ENCODE measurements around the gene RND1. TPM values are rescaled to one million over a fixed set of nuclear protein-coding genes. Genes with fewer than 3 reads are reported as not detected.
A peak's percentile ranks its signal among the peaks of the same experiment; 100 is the strongest.

The RND1 gene
- total and polyA plus RNA-seq, 2 of the 8 experiments (the other 6 are each of a cell fraction or from before 2014, with no cell fraction given), result 15.8 to 17.1 TPM

DNA sequence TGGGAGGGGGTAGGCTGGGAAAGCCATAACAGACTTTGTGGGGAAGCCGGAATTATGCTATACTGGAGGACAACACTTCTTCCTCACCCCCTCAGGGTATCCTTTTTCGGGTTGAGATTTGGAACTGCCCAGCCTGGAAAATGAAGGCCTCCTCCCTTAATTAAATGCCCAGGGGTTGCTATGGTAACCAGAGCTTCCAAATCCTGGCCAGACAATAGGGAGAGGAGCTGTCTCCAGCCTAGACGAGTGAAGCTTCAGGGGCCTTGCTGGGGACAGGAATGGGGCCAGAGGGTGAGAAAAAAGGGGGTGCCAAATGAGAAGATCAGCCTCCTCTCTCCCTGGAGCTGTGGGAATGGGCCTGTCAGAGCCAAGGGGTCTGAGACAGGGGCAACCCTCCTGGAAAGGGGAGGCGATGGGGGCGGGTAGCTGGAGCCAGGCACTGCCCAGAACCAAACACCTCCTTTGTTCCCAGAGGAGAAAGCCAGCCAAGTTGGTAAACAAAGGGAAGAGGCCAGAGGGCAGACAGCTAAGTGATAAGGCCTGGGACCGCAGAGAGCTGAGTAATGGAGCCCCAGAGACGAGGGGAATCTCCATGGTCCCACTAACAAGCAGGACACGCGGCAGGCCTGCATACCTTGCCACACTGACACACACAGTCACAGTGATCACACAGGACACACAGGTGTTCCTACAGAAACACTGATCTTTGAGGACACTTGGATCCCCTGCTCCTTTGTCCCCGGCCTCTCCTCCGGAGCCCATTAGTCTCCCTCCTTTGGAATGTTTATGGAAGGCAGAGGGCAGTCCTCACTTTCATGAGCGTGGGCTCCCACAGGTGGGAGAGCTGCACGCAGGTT, 17.9 kb upstream of the RND1 start (continued):
- TF ChIP-seq RAD21 (IDR thresholded peaks at IDR 0.05 in 1 of 2, conservative IDR thresholded peaks at IDR 0.05 in 1 of 2; ENCODE audit: low read depth in 2 of 2, low read length in 2 of 2), result no peak
- 0 out of 2 replicates have a peak, but pooled peaks have one; percentile 29 for TF ChIP-seq SP1 (IDR thresholded peaks at IDR 0.05; ENCODE audit: low read depth, low read length)
- TF ChIP-seq, protein P1, sequence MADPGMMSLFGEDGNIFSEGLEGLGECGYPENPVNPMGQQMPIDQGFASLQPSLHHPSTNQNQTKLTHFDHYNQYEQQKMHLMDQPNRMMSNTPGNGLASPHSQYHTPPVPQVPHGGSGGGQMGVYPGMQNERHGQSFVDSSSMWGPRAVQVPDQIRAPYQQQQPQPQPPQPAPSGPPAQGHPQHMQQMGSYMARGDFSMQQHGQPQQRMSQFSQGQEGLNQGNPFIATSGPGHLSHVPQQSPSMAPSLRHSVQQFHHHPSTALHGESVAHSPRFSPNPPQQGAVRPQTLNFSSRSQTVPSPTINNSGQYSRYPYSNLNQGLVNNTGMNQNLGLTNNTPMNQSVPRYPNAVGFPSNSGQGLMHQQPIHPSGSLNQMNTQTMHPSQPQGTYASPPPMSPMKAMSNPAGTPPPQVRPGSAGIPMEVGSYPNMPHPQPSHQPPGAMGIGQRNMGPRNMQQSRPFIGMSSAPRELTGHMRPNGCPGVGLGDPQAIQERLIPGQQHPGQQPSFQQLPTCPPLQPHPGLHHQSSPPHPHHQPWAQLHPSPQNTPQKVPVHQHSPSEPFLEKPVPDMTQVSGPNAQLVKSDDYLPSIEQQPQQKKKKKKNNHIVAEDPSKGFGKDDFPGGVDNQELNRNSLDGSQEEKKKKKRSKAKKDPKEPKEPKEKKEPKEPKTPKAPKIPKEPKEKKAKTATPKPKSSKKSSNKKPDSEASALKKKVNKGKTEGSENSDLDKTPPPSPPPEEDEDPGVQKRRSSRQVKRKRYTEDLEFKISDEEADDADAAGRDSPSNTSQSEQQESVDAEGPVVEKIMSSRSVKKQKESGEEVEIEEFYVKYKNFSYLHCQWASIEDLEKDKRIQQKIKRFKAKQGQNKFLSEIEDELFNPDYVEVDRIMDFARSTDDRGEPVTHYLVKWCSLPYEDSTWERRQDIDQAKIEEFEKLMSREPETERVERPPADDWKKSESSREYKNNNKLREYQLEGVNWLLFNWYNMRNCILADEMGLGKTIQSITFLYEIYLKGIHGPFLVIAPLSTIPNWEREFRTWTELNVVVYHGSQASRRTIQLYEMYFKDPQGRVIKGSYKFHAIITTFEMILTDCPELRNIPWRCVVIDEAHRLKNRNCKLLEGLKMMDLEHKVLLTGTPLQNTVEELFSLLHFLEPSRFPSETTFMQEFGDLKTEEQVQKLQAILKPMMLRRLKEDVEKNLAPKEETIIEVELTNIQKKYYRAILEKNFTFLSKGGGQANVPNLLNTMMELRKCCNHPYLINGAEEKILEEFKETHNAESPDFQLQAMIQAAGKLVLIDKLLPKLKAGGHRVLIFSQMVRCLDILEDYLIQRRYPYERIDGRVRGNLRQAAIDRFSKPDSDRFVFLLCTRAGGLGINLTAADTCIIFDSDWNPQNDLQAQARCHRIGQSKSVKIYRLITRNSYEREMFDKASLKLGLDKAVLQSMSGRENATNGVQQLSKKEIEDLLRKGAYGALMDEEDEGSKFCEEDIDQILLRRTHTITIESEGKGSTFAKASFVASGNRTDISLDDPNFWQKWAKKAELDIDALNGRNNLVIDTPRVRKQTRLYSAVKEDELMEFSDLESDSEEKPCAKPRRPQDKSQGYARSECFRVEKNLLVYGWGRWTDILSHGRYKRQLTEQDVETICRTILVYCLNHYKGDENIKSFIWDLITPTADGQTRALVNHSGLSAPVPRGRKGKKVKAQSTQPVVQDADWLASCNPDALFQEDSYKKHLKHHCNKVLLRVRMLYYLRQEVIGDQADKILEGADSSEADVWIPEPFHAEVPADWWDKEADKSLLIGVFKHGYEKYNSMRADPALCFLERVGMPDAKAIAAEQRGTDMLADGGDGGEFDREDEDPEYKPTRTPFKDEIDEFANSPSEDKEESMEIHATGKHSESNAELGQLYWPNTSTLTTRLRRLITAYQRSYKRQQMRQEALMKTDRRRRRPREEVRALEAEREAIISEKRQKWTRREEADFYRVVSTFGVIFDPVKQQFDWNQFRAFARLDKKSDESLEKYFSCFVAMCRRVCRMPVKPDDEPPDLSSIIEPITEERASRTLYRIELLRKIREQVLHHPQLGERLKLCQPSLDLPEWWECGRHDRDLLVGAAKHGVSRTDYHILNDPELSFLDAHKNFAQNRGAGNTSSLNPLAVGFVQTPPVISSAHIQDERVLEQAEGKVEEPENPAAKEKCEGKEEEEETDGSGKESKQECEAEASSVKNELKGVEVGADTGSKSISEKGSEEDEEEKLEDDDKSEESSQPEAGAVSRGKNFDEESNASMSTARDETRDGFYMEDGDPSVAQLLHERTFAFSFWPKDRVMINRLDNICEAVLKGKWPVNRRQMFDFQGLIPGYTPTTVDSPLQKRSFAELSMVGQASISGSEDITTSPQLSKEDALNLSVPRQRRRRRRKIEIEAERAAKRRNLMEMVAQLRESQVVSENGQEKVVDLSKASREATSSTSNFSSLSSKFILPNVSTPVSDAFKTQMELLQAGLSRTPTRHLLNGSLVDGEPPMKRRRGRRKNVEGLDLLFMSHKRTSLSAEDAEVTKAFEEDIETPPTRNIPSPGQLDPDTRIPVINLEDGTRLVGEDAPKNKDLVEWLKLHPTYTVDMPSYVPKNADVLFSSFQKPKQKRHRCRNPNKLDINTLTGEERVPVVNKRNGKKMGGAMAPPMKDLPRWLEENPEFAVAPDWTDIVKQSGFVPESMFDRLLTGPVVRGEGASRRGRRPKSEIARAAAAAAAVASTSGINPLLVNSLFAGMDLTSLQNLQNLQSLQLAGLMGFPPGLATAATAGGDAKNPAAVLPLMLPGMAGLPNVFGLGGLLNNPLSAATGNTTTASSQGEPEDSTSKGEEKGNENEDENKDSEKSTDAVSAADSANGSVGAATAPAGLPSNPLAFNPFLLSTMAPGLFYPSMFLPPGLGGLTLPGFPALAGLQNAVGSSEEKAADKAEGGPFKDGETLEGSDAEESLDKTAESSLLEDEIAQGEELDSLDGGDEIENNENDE (IDR thresholded peaks at IDR 0.05; ENCODE audit: insufficient replicate concordance, low read length), result no peak
- peak; percentile 65 to 69; a peak in 1 of 3 replicates for TF ChIP-seq POLR2A (IDR thresholded peaks at IDR 0.05; ENCODE audit: control extremely low read depth in 1 of 2, low read depth in 2 of 2, low read length in 2 of 2)
- TF ChIP-seq, protein P2, sequence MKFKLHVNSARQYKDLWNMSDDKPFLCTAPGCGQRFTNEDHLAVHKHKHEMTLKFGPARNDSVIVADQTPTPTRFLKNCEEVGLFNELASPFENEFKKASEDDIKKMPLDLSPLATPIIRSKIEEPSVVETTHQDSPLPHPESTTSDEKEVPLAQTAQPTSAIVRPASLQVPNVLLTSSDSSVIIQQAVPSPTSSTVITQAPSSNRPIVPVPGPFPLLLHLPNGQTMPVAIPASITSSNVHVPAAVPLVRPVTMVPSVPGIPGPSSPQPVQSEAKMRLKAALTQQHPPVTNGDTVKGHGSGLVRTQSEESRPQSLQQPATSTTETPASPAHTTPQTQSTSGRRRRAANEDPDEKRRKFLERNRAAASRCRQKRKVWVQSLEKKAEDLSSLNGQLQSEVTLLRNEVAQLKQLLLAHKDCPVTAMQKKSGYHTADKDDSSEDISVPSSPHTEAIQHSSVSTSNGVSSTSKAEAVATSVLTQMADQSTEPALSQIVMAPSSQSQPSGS (IDR thresholded peaks at IDR 0.05; ENCODE audit: low read length), result no peak
- TF ChIP-seq JUND (IDR thresholded peaks at IDR 0.05; ENCODE audit: low read length), result no peak
- no peak for TF ChIP-seq RXRA (IDR thresholded peaks at IDR 0.05; ENCODE audit: insufficient read depth, low read depth, low read length)
- no peak for TF ChIP-seq TEAD4 (IDR thresholded peaks at IDR 0.05; ENCODE audit: low read depth, low read length)
